ENCODE data around the gene EID2. TPM values are rescaled to one million over a fixed set of nuclear protein-coding genes. Genes with fewer than 3 reads are reported as not detected.

EID2 gene, protein sequence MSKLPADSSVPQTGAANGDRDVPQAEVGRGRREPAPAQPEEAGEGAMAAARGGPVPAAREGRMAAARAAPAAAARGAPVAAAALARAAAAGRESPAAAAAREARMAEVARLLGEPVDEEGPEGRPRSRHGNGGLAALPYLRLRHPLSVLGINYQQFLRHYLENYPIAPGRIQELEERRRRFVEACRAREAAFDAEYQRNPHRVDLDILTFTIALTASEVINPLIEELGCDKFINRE
- 10 to 100 TPM; 12.9 to 13.0 TPM for total RNA-seq
- long read RNA-seq, donor 1, partial matches to known transcripts = 0 of 4 reads
- long read RNA-seq, donor 1, other reads (novel, unspliced or antisense) = 0 of 4 reads
- long read RNA-seq, donor 2, partial matches to known transcripts = 0 of 1 reads
- long read RNA-seq, donor 2, other reads (novel, unspliced or antisense) = 0 of 1 reads

- DNase-seq (ENCODE audit: low spot score) = peak; percentile 99
- intact Hi-C loops (cut with DNase I) = loop anchor here in 1 of 2 donors (2.0 to 5.0 kb wide), 2 partner anchors 143 to 1773 kb away; partner anchors contain the start of gene CCDC97
Measured at GRCh38 chr19:39539518-39540332, at the start of gene EID2. TSS of gene EID2 (minus strand) at chr19:39540161. CDS start at chr19:39540079, 82 bp downstream.

- intact Hi-C loops (cut with DNase I) = no loop called here
- DNase-seq (ENCODE audit: low spot score) = no peak
Measured at GRCh38 chr19:39588066-39588465, 48.1 kb upstream of the EID2 start.

- no peak for DNase-seq (ENCODE audit: low spot score)
- intact Hi-C loops (cut with DNase I) = no loop called here
Measured at GRCh38 chr19:39587496-39587895, 47.5 kb upstream of the EID2 start.

- intact Hi-C loops (cut with DNase I) = no loop called here
- no peak for DNase-seq (ENCODE audit: low spot score)
Measured at GRCh38 chr19:39582891-39583625, 43.1 kb upstream of the EID2 start.

DNA sequence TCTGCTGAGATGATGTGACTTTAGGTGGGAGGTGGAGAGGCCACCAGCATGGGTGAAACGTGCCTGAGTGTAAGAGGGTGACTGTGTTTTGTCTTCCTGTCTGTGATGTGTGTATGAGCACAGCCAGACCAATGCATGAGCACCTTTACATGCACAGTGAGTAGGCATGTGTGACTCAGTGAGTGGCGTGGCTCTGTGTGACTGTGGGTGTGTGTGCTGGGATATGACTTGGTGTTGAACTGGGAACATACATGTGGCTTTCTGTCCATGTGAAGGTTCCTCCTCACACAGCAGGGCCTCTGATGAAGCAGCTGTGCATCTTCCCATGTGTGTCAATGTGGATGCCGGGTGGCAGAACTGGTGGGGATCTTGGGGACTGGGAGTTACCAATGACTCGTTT is 42.5 kb upstream of the EID2 start:
- intact Hi-C loops (cut with DNase I) = no loop called here
- DNase-seq (ENCODE audit: low spot score) = no peak

DNA sequence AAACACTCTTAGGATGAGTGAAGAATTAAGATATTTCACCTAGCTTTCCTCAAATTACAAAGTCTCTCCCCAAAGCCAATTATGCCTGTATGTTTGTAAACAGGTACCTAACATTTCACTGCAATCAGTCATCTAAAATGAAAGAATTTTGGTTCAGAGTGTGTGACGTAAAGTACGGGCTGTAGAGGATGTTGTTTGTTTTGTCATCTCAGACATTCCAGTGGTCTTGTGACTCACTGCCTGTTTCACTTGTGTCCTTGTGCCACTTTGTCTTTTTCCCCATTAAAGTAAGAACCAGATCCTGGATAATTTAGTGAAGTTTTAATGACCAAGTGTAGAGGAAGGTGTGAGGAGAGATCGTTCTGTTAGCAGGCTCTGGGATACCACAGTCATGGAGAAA is 28.6 kb upstream of the EID2 start:
- intact Hi-C loops (cut with DNase I) = no loop called here
- DNase-seq (ENCODE audit: low spot score) = no peak

DNA sequence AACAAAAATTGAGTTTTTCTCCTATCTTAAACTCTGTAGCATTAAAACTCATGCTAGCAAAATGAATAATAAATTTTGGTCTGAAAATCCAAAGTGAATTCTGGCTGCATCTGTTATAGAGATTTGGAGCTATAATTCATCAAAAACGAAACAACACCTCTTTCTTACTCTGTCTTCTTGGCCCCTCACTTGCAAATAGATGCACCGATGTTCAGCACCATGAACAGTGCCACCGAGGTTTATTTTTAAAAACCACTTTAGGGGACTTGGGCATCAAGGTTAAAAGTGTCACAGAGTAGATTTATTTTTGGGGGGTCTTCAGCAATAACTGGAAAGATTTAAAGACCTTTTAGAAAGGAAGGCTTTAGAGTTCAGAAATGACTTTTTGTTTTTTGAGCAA is 26.1 kb upstream of the EID2 start:
- intact Hi-C loops (cut with DNase I) = no loop called here
- DNase-seq (ENCODE audit: low spot score) = no peak

GRCh38 chr19:39563408-39563807 is 23.4 kb upstream of the EID2 start:
- no peak for DNase-seq (ENCODE audit: low spot score)
- intact Hi-C loops (cut with DNase I) = no loop called here

GRCh38 chr19:39558624-39559117 is 18.7 kb upstream of the EID2 start:
- intact Hi-C loops (cut with DNase I) = no loop called here

DNA sequence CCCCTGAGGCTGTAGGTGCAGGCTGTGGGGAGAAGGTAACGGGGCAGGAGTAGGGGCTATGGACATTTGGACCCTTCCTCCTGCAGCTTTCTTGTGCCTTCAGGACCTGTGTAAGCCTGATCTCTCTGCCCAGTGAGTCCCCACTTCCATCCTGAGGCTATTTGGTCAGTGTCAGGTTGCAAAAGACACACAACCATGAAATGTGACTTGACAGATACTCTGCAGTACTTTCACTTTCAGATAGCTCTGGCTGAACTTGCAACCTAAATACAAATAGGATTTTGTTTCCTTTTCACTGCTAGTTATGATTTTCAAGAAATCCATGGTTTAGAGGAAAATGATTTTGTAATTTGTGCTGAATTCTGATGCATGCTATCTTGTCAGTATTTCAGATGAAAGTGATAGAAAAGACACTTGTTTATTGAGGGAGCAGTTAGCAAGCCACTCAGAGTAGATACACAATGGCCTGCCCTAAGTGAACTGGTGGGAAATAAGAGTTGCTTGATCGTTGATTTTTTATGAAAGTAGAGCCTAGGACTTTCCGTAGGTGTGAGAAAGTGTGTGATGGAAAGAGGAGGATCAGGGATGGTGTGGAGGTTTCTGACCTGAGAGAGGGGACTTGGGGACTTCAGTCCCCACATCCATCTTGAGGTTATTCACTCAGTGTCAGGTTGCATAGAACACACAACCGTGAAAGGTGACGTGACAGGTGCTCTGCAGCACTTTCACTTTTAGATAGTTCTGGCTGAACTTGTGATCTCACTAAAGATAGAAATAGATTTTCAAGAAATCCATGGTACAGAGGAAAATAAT is 18.1 kb upstream of the EID2 start:
- no peak for DNase-seq (ENCODE audit: low spot score)
- intact Hi-C loops (cut with DNase I) = no loop called here

More at GRCh38 chr19:39558624-39559117, 18.7 kb upstream of the EID2 start:
- DNase-seq (ENCODE audit: low spot score) = no peak

- DNase-seq (ENCODE audit: low spot score) = no peak
- intact Hi-C loops (cut with DNase I) = no loop called here
Measured at GRCh38 chr19:39555883-39556282, 15.9 kb upstream of the EID2 start.

DNA sequence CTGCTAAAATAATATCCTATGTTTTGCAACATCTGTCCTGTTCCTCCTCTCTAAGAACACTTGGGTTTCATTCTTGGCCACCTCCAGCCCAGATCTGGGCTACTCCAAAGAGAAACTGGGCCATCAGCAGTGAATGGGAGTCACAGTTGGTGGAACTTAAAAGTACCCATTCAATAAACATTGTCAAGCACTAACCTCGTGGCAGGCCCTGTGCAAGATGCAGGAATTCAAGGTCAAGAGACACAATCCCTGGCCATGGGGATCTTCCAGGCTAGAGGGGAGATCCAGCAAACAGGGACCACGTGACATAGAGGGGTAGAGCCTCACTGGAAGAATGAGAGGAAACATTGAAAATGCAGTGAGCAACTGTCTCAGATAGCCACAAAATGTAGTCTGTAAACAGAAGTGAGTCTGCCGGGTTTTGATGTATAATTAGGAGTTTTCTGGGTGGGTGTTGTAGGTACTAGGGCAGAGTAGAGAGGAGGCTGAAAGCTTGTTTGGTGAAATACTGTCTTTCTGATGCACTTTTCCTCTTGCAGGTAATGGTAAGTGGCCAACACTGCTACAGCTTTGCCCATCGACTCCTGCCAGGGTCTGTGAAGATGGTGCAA is 14.8 kb upstream of the EID2 start:
- intact Hi-C loops (cut with DNase I) = no loop called here
- DNase-seq (ENCODE audit: low spot score) = no peak

- no peak for DNase-seq (ENCODE audit: low spot score)
- intact Hi-C loops (cut with DNase I) = no loop called here
Measured at GRCh38 chr19:39553082-39553652, 13.2 kb upstream of the EID2 start.

- intact Hi-C loops (cut with DNase I) = no loop called here
- no peak for DNase-seq (ENCODE audit: low spot score)
Measured at GRCh38 chr19:39550197-39550596, 10.2 kb upstream of the EID2 start.

- intact Hi-C loops (cut with DNase I) = no loop called here
- DNase-seq (ENCODE audit: low spot score) = no peak
Measured at GRCh38 chr19:39546599-39546998, 6.6 kb upstream of the EID2 start.

- intact Hi-C loops (cut with DNase I) = no loop called here
- DNase-seq (ENCODE audit: low spot score) = no peak
Measured at GRCh38 chr19:39544911-39545310, 5.0 kb upstream of the EID2 start.

DNA sequence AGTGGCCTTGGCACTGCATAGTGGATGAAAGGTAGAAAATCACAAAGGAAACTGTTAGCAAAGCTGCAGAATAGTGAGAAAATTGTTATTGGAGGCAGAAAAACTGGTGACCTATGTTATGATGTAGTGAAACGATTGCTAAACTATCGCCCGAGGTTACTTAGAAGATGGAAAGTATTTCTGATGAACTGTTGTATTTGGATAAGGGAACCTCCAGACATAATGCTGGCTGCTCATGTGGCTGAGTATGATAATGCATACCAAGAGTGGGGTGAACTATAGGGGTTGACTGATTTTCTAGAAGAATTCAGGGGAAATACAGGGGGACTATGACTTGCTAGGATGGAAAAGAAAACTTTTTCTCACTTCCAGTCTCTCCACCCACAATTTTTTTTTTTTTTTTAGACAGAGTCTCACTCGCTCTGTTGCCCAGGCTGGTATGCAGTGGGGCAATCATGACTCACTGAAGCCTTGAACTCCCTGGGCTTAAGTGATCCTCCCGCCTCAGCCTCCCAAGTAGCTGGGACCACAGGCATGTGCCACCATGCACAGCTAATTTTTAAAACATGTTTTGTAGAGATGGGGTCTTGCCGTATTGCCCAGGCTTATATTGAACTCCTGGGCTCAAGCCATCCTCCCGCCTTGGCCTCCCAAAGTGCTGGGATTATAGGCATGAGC is 4.4 kb upstream of the EID2 start:
- intact Hi-C loops (cut with DNase I) = no loop called here
- DNase-seq (ENCODE audit: low spot score) = peak; percentile 25

DNA sequence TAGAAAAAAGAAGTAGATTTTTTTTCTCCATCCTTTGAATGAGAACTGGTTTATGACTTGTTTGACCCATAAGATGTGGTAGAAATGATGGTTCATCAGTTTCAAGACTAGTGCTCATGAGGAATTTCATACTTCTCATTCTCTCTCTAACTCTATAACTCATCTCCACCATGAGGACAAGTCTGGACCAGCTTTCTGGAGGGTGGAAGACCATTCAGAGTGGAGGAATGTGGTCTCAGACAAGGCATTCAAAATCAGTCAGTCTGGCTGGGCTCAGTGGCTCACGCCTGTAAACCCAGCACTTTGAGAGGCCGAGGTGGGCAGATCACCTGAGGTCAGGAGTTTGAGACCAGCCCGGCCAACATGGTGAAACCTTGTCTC is 3.5 kb upstream of the EID2 start:
- DNase-seq (ENCODE audit: low spot score) = no peak
- intact Hi-C loops (cut with DNase I) = no loop called here

All from posterior vena cava (tissue), 2 donors.